DLD1 (cell line): ENCODE measurements around the gene CHI3L2.

Source experiments
- in situ Hi-C: cut with HindIII; loops from 2 replicates; pipeline ENCODE4 v1.10.0; 2017; ENCODE audit warnings: low sequenced_read_pairs

CHI3L2 gene, protein sequence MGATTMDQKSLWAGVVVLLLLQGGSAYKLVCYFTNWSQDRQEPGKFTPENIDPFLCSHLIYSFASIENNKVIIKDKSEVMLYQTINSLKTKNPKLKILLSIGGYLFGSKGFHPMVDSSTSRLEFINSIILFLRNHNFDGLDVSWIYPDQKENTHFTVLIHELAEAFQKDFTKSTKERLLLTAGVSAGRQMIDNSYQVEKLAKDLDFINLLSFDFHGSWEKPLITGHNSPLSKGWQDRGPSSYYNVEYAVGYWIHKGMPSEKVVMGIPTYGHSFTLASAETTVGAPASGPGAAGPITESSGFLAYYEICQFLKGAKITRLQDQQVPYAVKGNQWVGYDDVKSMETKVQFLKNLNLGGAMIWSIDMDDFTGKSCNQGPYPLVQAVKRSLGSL

DNA sequence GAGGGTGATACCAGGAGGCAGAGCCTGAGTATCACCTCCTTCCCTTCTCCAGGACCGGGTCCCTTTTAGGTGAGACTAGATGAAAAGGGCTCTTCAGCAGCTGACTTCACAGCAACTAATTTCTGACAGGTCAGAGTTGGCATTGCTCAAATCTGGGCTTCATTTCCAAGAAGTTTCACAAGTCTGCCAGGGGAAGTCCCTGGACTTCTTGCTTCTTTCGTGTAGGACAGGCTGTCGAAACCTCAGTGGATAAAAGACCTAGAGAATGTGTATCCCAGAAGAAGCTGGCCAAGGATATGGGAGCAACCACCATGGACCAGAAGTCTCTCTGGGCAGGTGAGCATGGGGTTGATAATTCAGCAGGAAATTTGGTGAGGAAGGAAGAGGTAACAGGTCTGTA, at the start of gene CHI3L2:
Gene CHI3L2 (plus strand): TSS at position 280 of the 400 bp plus-strand sequence. CDS start 17 bp downstream, at position 297.
- in situ Hi-C loops, result no loop called here

DNA sequence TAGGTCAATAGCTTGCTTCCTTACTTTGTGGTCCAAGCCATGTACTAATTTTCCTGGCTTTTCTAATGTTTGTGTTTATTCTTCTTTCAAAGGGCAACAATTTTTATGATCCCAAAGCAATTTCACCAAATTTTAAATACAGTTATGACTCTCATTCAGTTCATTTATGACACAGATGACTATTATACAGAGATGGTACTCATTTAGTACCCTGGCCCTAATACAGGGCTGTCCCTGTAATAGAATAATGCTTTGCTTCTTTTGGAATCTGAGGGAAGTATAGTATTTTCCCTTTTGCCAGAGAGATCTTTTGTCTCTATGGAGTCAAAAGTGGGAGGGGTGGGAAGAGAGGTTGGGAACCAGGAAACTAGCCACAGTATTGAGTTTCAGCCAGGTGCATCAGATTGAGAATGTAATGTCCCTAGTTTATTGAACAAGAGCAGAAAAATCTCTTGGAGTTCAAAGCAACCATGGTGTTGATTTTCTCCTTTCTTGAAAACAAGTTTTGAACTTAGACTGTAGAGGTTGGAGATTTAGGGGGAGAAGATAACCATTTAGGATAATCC, 47.5 kb upstream of the CHI3L2 start:
- in situ Hi-C loops, result no loop called here

DNA sequence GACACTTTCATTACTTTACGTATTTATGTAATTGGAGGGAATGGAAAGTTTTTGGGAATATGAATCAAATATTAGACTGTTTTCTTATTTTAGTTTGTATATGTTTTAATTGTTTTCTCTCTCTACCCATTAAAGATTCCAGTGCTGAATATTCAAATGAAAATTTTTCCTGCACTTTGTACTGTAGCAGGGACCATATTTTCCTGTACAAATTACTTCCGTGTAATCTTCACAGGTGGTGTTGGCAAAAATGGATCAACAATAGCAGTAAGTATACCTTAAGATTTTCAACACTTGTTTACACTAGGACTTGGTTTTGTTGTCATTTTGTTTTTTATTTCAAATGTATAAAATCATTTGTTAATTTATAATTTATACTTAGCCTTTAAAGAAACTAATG, 45.5 kb upstream of the CHI3L2 start:
- in situ Hi-C loops, result no loop called here

DNA sequence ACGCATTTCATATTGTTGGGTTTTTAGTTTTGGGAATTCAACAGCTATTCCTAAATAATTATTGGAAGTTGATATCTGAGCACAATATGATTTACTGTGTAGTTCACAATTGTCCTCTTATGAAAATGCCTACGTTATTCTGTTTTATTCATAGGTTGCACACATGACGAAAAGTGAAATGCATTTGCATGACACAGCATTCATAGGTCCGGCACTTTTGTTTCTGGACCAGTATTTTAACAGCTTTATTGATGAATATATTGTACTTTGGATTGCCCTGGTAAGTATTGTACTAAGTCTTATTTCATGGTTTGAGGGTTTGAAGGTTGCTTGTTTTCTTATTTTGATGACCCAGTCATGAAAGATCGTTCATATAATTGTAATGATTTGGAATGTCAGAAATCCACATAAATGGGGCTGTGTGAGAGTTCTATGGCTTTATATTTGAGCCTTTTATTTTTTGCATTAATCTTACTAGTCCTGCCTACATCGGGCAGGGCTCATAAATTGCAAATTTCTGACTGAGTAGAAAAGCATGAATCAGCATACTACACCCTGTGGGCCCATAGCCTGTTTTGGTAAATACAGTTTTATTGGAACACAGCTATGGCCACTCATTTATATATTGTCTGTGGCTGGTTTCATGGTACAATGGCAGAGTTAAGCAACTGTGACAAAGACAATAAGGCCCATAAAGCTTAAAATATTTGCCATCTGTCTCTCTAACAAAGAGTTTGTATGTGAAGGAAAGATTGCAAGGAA, 44.0 kb upstream of the CHI3L2 start:
- in situ Hi-C loops, result no loop called here

DNA sequence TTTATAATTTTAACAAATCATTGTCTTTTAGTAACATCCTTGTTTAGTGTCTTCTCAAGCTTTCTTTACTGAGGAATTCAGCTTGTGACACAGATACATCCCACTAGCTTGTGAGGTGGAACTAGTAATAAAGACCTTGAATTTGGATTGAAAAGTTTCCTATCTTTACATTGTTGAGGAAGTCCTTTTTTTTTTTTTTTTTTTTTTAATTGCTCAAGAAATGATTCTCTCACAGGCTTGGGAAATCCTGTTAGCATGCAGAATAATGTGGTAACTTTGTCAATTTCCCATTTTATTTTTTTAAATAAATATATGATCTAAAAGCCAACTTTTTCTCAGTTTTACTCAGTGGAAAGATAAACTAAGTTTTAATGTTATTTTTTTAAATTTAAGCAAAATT, 42.9 kb upstream of the CHI3L2 start:
- in situ Hi-C loops, result no loop called here

DNA sequence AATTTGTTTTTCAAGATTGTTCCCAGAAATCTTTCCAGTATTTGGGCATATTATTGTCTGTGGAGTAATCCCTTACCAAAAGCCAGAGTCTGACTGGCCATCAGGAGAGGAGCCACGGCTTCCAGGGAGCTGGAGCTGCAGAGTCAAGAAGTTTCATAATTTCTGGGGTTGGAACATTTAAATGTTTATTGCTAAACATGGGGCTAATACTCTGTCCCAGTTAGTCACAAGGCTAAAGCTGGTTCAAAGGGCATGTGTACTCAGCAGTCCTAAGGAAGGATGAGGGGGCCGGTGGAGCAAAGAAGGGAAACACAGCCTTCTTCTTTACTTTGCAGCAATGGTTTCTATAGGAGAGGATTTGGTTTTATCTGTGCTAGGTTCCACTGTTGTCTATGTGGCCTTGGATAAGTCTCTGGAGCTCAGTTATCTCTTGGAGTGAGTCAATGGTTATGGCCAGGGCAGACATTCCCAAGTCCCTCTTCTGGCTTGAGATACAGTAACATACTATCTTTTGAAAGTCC, 36.5 kb upstream of the CHI3L2 start:
- in situ Hi-C loops, result no loop called here

DNA sequence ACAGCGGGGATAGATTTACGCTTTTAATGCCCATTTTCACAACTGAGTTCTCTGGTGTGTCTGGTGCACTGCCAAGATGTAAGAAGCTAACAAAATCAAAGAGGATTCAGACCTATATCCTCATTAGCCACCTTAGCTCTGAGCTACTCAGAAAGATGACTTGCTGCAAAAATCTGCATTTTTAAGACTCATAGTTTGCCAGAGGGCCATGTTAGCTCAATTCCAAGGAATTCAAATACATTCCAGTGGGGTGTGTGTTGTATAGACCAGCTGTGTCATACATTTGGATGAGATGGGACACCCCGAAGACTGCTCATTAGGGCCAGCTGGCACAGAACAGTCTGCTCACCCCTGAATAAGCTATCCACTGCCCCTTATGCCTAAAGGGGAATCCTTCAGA, 36.0 kb upstream of the CHI3L2 start:
- in situ Hi-C loops, result no loop called here

DNA sequence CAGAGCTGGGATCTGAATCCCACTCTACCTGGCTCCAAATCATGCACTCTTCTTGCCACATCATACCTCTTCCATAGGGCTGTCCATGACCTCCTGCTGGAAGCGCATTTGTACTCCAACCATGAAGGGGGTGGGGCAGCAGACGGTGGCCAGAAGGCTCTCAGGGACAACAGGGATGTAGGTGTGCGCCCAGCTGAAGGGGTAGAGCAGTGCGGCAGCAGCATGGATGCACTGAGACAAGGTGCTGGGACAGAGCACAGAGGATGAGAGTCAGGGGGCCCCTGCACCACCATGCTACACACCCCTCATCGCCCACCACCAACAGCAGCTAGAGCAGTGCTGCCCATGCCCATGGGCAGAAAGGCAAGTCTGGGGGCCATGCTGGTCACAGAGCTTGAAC, 35.4 kb upstream of the CHI3L2 start:
- in situ Hi-C loops, result no loop called here

DNA sequence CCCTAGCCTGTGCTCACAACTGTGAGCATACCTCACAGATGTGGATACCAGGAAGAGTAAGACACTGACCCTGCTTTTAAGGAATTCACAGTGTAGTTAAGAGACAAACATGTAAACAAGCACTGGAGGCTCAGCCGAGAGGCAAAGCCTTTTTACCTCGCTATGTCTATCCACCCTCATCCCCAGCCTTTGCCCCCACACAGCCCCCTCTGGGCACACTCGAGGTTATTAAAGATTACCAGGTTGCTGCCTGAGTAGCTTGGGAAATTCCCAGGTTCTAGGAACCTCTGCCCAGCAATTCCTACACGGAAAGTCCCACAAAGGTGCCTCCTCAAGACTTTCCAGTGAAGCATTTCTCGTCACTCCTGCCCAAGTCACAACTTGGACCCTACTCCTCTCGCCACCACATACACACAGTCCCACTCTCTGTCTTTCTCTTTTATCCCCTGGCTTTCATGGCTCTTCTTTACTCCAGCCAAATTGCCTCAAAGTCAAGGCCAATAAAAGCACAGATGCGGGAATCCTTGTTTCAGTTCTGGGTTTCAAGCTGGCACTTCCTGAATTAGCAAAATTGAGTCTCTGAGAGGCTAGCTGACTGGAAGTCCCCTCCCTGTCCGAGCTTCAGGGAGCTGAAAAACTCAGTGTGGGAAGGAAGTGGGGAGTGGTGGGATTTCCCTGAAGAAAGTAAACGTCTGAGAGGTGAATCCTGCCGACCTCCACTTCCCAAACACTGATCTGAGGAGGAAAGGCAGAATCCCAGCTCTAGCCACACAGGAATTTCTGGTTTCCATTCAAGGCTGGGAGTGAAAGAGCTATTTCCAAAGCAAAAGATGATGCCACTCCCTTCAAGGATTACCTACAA, 34.6 kb upstream of the CHI3L2 start:
- in situ Hi-C loops, result no loop called here

DNA sequence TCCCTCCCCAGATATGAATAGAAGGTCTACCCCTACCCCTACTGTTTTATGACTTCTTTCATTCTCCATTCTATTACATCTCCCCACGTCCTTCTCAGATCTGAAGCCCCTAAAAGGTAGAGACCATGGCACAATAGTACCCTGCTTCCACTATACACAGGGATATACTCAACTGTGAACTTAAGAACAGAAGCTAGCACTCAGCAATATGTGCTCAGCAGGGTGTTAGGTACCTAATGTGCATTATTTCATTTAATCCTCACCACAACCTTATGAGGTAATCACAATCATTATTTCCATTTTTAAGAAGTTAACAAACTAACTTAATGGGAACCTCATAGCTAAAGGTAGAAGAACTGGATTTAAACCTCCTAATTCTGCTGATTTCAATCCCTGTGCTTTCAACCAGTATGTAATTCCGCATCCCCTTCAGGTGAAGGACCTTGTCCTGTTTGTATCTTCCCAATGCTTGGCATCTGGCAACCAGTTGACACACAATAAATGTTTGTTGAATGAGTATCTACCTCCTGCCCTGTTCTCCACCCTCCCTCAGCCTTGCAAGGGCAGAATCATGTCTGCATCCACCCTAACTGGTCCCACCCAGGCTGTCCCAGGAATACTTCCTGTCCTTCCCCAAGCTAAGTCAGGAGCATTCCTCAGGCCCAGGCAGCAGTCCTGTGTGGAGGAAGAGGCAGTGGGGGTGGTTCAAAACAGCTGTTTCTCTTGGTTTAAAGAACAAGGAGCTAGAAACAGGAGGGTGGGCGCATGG, 33.6 kb upstream of the CHI3L2 start:
- in situ Hi-C loops, result no loop called here

DNA sequence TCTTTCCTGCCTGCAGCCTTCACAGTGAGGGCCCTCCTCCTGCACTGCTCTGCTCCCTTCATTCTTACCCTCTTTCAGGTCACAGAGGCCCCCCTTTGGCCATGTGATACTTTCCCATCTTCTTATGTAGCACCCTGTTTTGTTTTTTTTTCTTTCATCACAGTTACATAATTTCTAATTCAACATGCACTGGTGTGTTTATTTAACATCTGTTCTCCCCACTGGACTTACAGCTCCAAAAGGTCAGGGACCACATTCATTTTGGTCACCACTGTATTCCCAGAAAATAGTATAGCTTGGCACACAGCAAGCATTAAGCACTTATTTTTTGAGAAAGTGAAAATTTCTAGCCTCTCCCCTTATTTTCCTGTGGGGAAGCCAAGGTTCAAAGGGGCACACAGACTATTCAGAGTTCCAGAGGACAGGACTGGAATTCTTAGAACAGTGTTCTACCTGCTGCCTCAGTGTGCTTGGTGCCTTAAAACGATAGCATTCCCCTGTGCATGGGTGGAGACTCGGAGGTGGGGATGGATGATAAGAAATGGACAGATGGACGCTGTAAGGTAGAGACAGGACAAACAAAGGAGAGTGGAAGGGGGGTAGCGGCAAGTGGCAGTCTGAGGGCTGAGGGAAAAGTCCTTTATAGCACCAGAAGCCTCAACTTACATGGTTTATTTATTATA, 32.4 kb upstream of the CHI3L2 start:
- in situ Hi-C loops, result no loop called here

DNA sequence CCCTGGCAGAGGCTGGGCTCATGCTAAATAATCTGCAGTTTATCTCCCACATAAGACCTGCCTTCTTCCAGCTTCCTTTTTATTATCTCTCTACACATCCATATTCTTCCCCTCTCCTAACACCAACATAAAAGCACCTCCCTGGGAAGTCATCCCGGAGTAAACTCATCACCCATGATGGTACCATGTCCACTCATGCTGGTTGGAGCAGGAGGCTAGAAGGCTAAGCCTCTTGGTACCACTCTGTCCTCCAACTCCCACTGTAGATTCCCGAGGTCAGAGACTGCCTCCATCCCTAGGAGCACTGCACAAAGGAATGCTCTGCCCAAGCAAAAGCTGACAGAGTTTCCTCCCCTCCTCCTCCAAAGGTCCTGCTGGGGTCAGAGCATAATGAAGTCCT, 31.3 kb upstream of the CHI3L2 start:
- in situ Hi-C loops, result no loop called here

DNA sequence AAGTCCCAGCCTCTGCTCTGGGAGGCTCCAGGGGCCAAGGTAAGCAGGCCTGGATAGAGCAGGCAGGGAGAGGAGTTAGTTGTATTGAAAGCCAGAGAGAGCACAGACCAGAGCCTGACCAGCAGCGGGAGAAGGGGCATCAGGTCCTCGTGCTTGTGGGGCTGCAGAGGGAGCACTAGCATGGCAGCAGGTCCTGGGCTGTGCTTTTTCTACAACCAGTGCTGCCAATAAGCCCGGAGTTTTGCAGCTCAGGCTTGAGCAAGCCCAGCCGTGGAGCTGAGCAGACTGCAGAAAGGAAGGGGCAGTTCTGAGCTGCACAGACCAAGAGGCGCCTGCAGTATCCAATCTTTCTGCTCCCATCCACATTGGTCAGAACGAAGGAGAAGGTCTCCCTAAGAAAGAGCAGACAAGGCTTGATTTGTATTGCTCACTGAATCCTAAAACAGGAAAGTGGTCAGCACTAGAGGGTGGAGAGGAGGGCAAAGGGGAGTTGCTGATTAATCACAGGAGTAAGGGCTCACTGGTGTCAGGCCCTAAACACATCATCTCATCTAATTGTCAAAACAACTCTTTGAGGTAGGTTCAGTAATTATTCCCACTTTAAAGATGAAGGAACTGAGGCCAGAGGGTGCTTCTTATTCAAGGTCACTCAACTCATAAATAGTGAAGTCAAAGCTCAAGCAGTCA, 29.8 kb upstream of the CHI3L2 start:
- in situ Hi-C loops, result no loop called here

DNA sequence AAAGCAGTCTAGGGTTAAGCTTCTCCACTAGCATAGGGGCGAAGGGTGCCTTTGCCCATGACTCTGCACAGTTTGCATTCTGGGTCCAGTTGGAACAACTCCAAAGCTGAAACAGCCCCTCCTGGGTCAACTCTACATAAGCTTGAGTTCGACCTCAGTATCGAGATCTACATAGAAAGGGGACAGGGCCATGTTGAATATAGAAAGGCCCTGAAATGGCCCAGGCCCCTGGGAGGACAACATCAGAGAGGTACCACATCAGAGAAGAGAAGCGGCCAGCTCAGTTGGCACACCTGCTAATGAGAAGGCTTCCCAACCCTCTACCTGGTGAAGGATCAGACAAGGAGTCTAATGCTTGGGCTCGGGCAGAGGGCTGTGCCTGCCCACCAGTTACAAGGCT, 28.7 kb upstream of the CHI3L2 start:
- in situ Hi-C loops, result no loop called here

DNA sequence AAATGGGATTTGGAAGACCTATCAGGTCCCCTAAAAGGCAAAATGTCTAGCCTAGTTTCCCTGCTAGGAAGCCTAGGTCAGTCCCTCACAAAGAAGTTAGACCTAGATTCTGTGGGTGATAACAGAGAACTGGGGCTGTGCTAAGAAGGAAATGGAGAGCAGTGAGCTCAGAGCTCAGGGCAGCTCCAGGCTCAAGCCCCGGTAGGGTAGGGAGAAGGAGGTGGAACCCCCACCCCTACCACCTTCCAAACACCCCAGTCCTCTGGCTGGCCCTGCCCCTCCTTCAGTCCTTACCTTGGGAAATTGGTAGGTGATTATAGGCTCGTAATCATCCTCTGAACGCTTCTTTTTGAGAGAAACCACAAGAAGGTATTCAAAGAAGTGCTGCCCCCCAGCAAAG, 28.2 kb upstream of the CHI3L2 start:
- in situ Hi-C loops, result no loop called here

DNA sequence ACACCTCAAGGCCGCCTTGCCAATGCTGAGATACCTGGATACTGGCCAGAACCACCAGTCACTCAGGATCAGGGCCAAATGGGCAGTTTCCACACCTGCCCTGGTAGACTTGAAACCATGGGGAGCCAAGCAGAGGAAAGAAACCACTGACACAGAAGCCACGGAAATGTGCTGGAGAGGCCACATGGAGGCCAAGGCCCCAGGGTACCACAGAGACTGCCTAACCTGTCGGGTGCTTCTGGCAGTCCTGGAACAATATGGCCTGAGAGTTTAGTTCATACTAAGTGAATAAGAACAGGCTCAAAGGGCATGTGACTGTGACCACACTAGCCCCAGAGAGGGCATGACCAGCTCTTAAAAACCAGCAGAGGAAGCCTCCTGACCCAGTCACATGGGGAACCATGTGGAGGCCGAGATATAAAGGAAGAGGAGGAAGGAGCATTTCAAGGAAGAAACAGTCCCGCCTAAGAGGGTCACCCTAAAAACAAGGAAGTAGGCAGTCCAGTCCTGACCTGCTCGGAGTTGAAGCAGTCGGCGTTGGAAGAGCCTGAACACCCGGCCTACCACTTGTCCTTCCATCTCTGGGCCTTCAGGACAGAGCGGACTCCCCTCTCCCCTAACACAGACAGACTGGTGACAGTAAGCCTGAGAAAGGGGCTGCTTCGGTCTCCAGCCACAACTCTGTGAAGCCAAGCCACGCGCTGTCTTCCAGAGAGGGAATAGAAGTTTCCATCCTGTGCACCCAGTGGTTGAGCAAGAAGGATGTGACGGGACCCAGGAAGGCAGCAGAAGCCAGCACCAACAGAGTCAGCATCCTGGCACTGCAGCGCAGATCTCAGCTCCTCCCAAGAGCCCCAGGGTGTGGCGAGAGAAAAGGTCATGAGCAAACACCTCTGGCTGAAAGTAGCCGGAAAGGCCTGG, 27.4 kb upstream of the CHI3L2 start, which contains the start of gene DENND2D:
Gene DENND2D (minus strand): TSS at position 766 of the 921 bp plus-strand sequence. CDS start 187 bp downstream, at position 579.
- in situ Hi-C loops, result loop anchor here (25.0 kb wide), 1 partner anchor 212 kb away; no protein-coding TSS in a partner anchor

DNA sequence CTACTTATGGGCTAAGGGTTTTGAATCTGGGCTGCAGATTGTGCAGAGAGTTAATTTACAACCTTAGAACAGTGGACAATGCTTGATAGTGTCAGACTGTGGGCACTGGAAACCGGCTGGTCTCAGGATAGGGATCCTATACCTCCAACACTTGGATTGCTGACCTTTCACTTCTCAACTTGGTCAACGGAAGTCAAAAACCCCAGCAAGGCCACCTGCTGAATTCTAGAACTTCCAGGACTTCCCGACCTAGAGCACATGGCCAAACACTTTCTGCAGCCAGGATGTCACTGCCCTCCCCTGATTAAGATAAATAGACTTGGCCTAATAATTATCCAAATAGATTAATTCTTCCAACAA, 26.7 kb upstream of the CHI3L2 start:
- in situ Hi-C loops, result loop anchor here (25.0 kb wide), 1 partner anchor 212 kb away; no protein-coding TSS in a partner anchor
